NK-92 treated with Interleukin-12 subunit alpha and Interleukin-12 subunit beta, amount 100 ng/mL, for 24 hours (cell line): ENCODE data around the gene CHRNA1.

ENCODE experiments used
- DNase-seq: peaks from one replicate; lab custom pipeline; 2025; lab: John Stamatoyannopoulos, UW

The CHRNA1 gene

GRCh38 chr2:174764280-174765255 lies at the start of gene CHRNA1:
Gene CHRNA1 (minus strand): TSS chr2:174764472. CDS start chr2:174764394, 78 bp downstream.
- DNase-seq, result no peak

DNA sequence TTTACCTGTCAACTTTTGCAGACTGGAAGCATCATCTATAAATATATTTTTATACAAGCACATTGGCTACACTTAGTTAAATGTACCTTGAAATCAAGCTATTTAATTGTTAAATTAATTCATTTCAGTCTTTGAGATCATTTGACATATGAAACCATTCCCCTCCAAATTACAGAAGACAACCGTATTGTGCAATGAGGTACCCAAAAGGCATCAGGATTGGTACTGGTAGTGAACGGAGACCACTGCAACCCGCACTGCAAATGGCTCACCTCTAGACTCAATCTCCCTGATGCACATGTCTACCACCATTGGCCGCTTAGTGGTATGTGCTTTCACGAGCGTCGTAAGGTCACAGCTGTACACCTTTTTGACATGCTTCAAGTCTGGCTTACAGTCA lies 47.8 kb upstream of the CHRNA1 start:
- no peak for DNase-seq

DNA sequence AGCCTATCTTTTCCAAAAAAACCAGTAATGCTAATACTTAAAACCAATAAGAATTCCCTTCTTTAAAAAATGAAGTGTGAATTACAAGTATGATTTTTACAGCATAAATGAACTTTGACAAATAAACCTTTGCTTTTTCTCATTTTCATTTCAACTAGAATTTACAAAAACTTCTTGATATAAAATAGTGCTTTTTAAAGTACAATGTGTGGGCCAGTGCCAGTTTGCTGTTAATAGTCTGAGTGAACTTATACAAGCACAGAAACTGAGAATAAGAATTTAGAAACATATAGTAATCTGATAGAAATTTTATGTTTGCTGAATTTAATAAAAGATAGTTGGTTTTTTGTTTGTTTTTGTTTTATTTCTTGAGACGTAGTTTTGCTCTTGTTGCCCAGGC lies 43.7 kb upstream of the CHRNA1 start:
- DNase-seq, result no peak

- no peak for DNase-seq
Measured at GRCh38 chr2:174805803-174806202, 41.5 kb upstream of the CHRNA1 start.

GRCh38 chr2:174802459-174802858 lies 38.2 kb upstream of the CHRNA1 start:
- no peak for DNase-seq

DNA sequence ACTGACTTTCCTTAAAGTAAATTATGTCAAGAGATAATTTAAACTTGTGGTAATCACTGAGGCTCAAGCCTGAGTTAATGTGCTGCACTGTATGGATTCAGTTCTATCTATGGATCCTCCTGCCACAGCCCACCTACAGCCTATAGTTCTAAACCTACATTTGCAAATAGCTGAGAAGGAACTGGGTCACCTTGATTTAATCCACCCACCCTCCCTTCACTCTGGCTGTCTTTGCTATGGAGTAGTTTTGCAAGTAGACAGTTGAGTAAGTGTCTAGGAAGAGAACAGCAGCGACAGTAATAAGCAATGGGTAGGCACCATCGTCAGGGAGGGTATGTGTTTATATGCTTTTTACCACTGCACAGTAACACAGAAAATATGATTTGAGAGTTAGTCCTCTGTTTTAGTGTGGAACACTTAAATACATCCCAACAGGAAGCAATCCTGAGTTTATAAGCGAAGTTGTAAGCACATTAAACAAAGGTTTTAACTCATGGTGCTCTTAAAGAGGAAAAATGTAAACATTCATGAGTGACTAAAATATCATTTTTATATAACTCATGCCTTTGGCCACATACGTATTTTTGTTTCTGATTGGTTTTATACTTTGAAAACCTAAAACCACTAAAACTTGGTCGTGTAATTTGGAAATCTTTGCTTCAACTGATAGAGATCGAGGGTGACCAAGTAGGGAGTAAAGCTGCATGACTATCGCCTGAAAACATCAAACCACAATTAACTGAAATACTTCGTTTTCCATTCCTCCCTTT lies 36.3 kb upstream of the CHRNA1 start:
- no peak for DNase-seq

DNA sequence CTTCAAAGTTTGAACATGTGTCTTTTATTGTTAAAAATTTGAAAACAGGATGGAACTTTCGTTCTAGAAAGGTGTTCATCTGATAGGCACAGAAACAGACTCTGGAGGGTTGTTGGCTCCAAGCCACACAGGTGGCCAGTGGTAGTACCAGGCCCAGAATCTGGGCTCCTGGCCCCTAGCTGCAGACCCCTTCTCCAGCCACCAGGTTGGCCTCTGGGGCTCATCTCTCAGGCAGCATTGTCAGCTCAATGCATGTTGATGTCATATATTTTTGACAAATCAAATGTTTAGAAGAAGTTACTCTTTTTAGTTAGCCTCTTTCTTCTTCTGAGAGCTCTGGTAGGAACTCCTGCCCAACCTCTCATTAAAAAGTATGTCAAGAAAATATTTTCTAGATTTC lies 34.5 kb upstream of the CHRNA1 start:
- no peak for DNase-seq

GRCh38 chr2:174797781-174798276 lies 33.6 kb upstream of the CHRNA1 start:
- DNase-seq, result no peak

DNA sequence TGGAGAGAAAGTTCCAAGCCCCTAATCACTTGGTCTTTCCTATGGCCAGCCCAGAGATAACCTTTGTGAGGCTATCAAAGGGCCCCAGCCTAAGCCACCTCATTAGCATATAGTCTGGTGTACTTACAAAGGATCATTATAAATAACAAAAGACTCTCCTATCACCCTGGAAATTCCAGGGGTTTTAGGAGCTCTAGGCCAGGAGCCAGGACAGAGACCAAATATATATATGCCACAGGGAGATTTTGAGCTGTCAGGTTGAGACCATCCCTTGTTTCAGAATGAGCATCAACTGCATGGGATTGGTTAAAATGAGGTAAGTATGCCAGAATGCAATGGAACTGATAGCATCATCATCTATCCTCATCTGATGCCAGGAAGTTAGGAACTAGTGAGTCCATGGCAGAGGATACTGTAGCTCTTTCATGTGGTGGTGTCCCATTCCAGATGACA lies 32.1 kb upstream of the CHRNA1 start:
- no peak for DNase-seq

DNA sequence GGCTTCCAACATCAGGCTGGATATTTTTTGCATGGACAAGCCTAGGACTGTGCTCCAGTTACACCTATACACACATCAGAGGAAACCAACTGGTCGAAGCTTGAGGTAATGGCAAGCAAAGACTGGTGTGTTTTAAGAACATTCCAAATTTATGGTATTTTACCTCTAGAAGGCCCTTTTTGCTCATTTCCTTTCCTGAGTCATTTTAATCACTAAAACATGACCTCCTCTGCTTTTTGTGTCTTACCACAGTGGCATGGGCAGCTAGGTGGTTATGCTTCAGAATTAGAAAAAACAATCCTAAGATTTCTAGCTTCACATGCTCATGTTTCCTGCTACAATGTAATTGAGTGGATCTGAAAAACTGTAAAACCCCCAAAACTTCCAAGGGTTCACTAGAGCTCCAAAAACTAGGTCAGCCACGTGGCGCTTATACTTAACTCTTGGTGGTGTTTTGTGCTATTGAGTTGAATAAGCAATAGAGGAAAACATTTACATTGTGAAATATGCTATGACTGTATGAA lies 30.6 kb upstream of the CHRNA1 start:
- no peak for DNase-seq

DNA sequence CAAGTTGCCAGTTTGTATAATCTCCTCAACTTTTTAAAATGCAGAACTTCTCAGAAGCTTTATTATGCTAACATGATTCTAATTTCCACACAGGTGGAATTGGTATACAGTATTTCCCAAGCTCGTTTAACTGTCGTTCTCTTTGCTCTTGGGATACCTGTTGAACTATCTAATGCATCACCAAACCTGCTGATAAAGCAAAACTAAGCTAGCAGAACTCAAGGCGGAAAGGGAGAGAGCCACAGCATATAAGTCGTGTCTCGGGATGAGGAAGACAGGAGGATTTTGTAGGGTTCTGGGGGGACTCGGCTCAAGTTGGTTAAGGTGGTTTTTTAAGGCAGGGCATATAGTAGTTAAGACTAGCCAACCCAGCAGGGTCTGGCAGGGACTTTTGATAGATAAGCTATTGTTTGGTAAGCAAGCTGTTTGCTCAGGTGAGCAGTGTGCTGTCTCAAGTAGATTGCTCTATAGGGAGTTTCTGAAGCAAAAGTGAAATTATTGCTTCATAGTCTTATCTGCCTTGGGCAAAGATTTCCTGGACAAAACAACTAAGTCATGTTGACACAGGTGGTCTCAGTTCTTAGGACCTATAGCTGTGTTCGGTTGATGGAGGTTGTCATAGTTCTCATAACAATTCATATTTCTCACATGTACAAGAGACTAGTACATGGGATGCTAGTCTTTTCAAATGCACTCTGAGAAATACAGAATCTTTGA lies 28.2 kb upstream of the CHRNA1 start:
- DNase-seq, result no peak

- DNase-seq, result no peak
Measured at GRCh38 chr2:174791746-174792280, 27.5 kb upstream of the CHRNA1 start.

GRCh38 chr2:174791020-174791419 lies 26.7 kb upstream of the CHRNA1 start:
- DNase-seq, result no peak

DNA sequence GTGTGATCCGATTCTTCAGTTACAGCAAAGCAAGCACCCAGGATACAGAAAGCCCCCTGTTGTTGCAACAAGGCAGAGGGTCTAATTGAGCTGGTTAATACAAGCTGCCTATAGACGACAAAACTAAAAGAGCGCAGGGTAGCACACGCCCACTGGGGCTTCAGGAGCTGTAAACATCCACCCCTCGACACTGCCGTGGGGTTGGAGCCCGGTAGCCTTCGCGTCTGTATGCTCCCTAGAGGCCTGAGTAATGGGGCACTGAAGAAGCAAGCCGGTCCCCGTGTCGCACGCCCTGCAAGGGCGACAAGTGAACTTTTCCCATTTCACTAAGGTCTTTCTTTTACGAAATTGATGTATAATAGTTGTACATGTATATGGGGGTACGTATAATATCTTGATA lies 24.7 kb upstream of the CHRNA1 start:
- DNase-seq, result no peak

DNA sequence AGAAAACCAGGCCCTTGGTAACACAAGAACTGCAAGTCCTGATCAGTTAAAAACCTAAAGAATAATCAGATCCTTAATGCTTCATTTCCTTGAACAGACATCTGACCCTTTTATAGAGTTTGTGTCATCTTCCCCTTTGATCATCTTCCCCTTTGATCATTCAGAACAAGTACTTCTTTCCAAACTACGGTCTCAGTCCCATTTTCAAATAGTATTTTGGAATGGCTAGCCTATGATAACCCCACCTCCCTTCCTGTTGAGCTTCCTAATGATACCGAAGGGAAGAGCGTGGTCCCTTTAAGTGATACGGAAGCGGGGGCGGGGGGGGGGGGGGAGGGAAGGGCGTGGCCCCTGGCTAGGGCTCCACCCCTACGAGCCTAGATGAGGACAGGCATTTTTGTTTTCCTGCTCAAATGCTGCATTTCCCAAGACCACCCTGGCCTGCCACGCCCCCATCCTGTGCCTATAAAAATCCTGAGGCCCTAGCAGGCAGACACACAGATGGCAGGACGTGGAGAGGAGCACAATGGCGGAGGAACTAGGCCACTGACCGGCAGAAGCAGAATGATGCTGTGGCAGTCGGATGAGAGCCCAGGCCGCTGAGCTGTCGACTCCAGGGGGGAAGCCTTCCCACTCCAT lies 24.1 kb upstream of the CHRNA1 start:
- DNase-seq, result no peak

GRCh38 chr2:174787487-174788205 lies 23.4 kb upstream of the CHRNA1 start:
- no peak for DNase-seq

DNA sequence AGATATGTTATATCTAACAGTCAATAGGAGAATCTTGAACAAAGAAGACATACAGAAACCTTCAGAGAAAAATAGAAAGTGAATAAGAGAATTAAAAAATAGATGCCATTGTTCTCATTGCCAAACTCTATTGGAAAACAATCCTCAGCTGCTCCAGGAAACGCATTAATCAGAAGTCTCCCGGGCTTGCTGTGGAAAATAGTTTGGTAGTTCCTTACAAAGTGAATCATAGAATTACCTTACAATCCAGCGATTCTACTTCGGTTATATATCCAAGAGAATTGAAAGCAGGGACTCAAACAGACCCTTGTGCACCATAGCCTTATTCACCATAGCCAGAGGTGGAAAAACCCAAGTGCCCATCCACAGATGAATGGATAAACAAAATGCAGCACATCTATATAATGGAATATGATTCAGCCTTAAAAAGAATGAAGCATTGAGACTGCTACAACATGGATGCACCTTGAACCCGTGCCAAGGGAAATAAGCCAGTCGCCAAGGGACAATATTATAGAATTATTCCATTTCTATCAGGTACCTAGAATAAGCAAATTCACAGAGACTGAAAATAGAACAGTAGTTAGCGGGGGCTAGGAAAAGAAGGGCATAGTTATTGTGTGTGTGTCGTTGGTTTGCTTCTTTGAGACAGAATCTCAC lies 21.9 kb upstream of the CHRNA1 start:
- no peak for DNase-seq

GRCh38 chr2:174785481-174785880 lies 21.2 kb upstream of the CHRNA1 start:
- no peak for DNase-seq

- DNase-seq, result no peak
Measured at GRCh38 chr2:174784909-174785308, 20.6 kb upstream of the CHRNA1 start.

- no peak for DNase-seq
Measured at GRCh38 chr2:174784316-174784715, 20.0 kb upstream of the CHRNA1 start.
